ENCODE data around the gene PSMA2. TPM values are rescaled to one million over a fixed set of nuclear protein-coding genes. Genes with fewer than 3 reads are reported as not detected.
A peak's percentile ranks its signal among the peaks of the same experiment; 100 is the strongest.

PSMA2 gene
- total RNA-seq, 2 experiments from 2014 or later = 131 to 154 TPM

DNA sequence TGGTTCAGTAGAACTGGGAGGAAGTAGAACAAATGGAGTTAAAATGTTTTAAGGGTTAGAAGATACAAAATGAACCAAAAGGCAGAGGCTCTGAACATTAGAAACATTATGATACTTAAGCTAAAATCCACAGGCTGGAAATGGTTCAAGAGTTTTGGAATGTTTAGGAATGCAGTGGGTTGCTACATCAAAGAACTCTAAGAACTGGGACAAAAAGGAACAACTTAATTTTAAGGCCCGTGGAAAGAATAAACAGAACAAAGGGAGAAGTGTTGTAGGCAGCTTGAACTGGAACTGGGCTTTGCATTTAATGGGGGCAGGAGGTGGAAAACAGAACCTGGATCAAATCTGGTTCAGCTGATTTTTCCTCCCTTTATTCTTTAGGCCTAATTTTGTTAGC is 16.6 kb downstream of the PSMA2 start:
- H3K27me3 Mint-ChIP-seq (ENCODE audit: low read depth) = no peaks in the 10 kb centered on the region
- peaks cover 59% of the 10 kb centered on the region for H3K36me3 Mint-ChIP-seq (ENCODE audit: low read depth)
- CTCF ChIA-PET = interaction anchor here (0.6 to 2.3 kb wide), 3 partner anchors 14 to 26 kb away, joined by 3 to 8 read pairs (median 4); partner anchors contain the start of genes MRPL32 and PSMA2
- H3K9me3 Mint-ChIP-seq (ENCODE audit: insufficient read depth) = no peaks in the 10 kb centered on the region
- DNase-seq = no peak
- no peak for ATAC-seq
- no peak overlapping the region for H3K4me3 Mint-ChIP-seq
- H3K4me1 Mint-ChIP-seq (ENCODE audit: low read depth) = peaks cover 57% of the 10 kb centered on the region
- POLR2A ChIA-PET = interaction anchor here (4.0 kb wide), 1 partner anchor 17 kb away, joined by 20 read pairs; the partner anchor contains the start of genes MRPL32 and PSMA2
- peak overlapping the region; percentile 60 for H3K27ac Mint-ChIP-seq

DNA sequence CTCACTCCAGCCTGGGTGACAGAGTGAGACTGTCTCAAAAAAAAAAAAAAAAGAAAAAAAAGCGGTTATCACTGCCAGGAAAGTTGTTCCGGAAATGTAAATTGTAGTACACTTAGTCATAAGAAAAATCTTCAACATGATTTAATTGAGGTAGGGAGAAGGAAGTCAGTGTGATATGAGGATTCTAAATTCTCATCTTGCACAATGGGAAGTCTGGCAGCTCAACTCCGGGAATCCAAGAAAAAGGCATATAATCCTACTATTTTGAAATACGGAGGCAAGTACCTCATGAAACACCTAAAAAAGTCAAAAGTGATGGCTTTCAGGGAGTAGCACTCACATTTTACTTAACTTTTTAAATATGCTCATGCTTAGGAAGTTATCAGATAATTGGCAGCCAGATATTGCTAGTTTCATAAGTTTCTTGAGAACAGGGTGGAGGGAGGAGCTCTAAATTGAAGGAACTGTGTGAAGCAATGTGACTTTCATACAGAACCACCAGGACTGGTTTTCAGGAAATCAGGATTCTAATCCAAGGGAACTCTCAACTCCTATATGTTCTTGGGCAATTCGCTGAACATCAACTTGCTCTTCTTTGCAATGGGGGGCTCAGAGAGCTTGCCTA is 17.4 kb downstream of the PSMA2 start:
- POLR2A ChIA-PET = interaction anchor here (4.0 kb wide), 1 partner anchor 18 kb away, joined by 20 read pairs; the partner anchor contains the start of genes MRPL32 and PSMA2
- H3K27me3 Mint-ChIP-seq (ENCODE audit: low read depth) = no peaks in the 10 kb centered on the region
- peaks cover 59% of the 10 kb centered on the region for H3K36me3 Mint-ChIP-seq (ENCODE audit: low read depth)
- peaks cover 61% of the 10 kb centered on the region for H3K4me1 Mint-ChIP-seq (ENCODE audit: low read depth)
- DNase-seq (no peak), ATAC-seq (no peak)
- CTCF ChIA-PET = interaction anchor here (1.3 to 2.7 kb wide), 4 partner anchors 12 to 27 kb away, joined by 4 to 9 read pairs (median 8); partner anchors contain the start of genes MRPL32 and PSMA2
- peak overlapping the region; percentile 70 for H3K27ac Mint-ChIP-seq
- no peaks in the 10 kb centered on the region for H3K9me3 Mint-ChIP-seq (ENCODE audit: insufficient read depth)
- no peak overlapping the region for H3K4me3 Mint-ChIP-seq

- Mint-ChIP-seq H3K27me3 (ENCODE audit: low read depth) (no peaks in the 10 kb centered on the region), H3K4me3 (no peak overlapping the region), H3K27ac (peak overlapping the region; percentile 92), H3K4me1 (ENCODE audit: low read depth) (peaks cover 61% of the 10 kb centered on the region), H3K36me3 (ENCODE audit: low read depth) (peaks cover 57% of the 10 kb centered on the region), H3K9me3 (ENCODE audit: insufficient read depth) (no peaks in the 10 kb centered on the region)
- ATAC-seq (no peak), DNase-seq (no peak)
- CTCF ChIA-PET = interaction anchor here (1.3 to 2.7 kb wide), 3 partner anchors 13 to 27 kb away, joined by 4 to 9 read pairs (median 7); partner anchors contain the start of genes MRPL32 and PSMA2
- POLR2A ChIA-PET = interaction anchor here (0.6 to 4.0 kb wide), 3 partner anchors 10 to 796 kb away, joined by 3 to 20 read pairs (median 5); partner anchors contain the start of genes MRPL32 and PSMA2
Observed at GRCh38 chr7:42914009-42914408, 18.0 kb downstream of the PSMA2 start.

DNA sequence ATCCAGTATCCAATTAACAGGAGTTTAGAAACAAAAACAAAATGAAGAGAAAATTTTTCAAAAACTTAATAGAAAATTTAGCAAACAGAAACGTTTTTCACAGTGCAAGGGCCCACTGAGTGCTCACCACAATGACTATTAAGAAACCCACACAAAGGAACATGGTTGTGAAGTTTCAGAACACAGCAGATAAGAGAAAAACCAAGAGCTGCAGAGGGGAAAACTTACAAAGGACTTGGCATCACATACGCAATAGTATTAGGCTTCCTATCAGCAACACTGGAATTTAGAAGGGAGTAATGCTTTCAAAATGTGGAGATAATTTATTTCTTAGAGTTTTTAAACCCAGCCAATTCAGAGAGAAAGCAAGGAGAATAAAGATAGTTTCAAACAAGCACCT is 18.4 kb downstream of the PSMA2 start:
- Mint-ChIP-seq H3K27me3 (ENCODE audit: low read depth) (no peaks in the 10 kb centered on the region), H3K36me3 (ENCODE audit: low read depth) (peaks cover 57% of the 10 kb centered on the region), H3K4me1 (ENCODE audit: low read depth) (peaks cover 61% of the 10 kb centered on the region), H3K9me3 (ENCODE audit: insufficient read depth) (no peaks in the 10 kb centered on the region), H3K4me3 (peak overlapping the region; percentile 49), H3K27ac (peak overlapping the region; percentile 92)
- ATAC-seq (peak; percentile 22), DNase-seq (no peak)
- CTCF ChIA-PET = interaction anchor here (1.3 to 2.7 kb wide), 2 partner anchors 13 to 18 kb away, joined by 7 to 9 read pairs; partner anchors contain the start of genes MRPL32 and PSMA2
- POLR2A ChIA-PET = interaction anchor here (0.6 to 4.0 kb wide), 3 partner anchors 11 to 796 kb away, joined by 3 to 20 read pairs (median 5); partner anchors contain the start of genes MRPL32 and PSMA2

DNA sequence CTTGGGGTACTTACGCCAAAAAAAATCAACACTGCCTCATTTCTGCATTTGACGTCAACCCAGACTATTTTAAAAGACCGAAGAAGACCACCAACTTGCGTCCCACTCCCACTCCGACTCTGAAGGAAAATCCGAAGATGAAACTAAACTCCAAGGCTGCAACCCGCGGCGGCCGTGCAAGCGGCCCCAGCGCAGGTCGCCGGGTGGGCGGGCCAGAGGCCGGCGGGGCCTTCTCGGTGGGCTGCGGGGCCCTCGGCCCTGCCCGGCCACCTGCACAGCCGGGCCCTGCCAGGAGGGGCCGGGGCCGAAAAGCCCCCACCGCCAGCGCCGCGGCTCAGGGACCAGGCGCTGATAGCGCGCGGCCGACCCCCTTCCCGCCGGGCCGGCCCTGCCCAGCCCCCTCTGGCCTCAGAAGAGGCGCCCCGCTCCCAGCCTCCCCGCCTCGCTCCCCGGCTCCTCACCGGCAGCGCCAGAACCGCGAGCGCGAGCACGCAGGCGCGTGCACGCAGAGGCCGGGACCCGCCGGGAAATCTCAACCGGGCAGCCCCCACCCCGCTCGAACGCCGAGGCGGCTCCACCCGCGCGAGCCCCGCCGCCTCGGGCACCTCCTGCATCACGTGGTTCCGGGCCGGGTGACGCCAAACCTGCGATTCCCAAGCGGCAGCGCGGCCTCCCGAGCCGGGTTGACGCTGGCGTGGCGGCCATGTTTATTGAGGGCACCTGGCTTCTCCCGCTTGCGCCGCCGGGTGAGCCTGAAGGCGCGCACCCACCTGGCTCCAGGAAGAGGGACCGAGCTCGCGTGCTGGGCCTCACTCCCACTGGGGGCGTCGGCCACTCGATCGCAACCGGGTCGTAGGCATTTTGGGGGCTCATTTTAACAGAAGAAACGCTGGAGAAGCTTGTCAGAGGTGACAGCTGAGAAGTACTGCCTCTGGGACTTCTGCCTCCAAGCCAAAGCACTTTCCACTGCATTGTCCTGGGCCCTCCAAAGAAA is 20.2 kb downstream of the PSMA2 start, which contains the start of gene C7orf25:
C7orf25 (minus strand) TSS at position 617 of the 994 bp plus-strand sequence. CDS start 1,170 bp downstream, outside the sequence.
- Mint-ChIP-seq H3K4me3 (peak within 1 kb of the TSS; percentile 93), H3K27ac (peak within 1 kb of the TSS; percentile 92), H3K27me3 (ENCODE audit: low read depth) (no peaks in the 10 kb centered on the region), H3K36me3 (ENCODE audit: low read depth) (peaks cover 54% of the 10 kb centered on the region), H3K4me1 (ENCODE audit: low read depth) (peaks cover 66% of the 10 kb centered on the region), H3K9me3 (ENCODE audit: insufficient read depth) (no peaks in the 10 kb centered on the region)
- ChIA-PET CTCF (interaction anchor here (0.7 to 2.7 kb wide), 5 partner anchors 13 to 30 kb away, joined by 4 to 9 read pairs (median 5); partner anchors contain the start of genes MRPL32 and PSMA2), POLR2A (interaction anchor here (1.0 to 1.3 kb wide), 4 partner anchors 19 to 671 kb away, joined by 4 to 19 read pairs (median 7); partner anchors contain the start of genes MRPL32, PSMA2 and STK17A)
- peak; percentile 96 for ATAC-seq
- DNase-seq = peak; percentile 96

GRCh38 chr7:42910306-42910705 is 21.7 kb downstream of the PSMA2 start:
- POLR2A ChIA-PET = interaction anchor here (0.7 to 1.3 kb wide), 3 partner anchors 22 to 31 kb away, joined by 3 to 8 read pairs (median 4); partner anchors contain the start of genes MRPL32 and PSMA2
- Mint-ChIP-seq H3K4me1 (ENCODE audit: low read depth) (peaks cover 56% of the 10 kb centered on the region), H3K27me3 (ENCODE audit: low read depth) (no peaks in the 10 kb centered on the region), H3K27ac (no peak overlapping the region), H3K36me3 (ENCODE audit: low read depth) (peaks cover 41% of the 10 kb centered on the region), H3K9me3 (ENCODE audit: insufficient read depth) (no peaks in the 10 kb centered on the region), H3K4me3 (peak overlapping the region; percentile 24)
- ATAC-seq (no peak), DNase-seq (no peak)
- CTCF ChIA-PET = interaction anchor here (0.6 to 2.1 kb wide), 5 partner anchors 22 to 969 kb away, joined by 3 to 9 read pairs (median 4); partner anchors contain the start of genes MRPL32 and PSMA2

DNA sequence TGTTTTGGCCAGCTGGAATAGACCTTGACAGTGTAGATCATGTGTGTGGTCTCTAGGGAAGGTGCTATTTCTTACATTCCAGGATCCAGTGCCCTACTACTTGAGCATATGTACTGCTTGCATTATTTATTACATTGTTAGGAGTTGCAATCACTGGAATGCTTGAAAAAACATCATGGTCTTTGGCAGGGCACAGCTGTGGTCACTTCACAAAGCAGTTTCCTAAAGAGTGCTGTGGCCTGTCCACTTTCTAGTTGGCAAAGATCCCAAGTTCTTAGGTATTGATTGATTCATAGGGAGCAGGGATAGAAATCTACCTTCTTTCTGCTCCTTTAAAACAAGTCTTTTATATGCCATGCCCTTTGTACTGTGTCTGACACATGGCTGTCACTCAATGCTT is 24.7 kb downstream of the PSMA2 start:
- ChIA-PET CTCF (interaction anchor here (0.7 kb wide), 1 partner anchor 17 kb away, joined by 3 read pairs; no protein-coding TSS in a partner anchor), POLR2A (interaction anchor here (1.2 to 1.9 kb wide), 2 partner anchors 25 kb away, joined by 4 to 6 read pairs; partner anchors contain the start of genes MRPL32 and PSMA2)
- peaks cover 27% of the 10 kb centered on the region for H3K4me1 Mint-ChIP-seq (ENCODE audit: low read depth)
- DNase-seq = no peak
- H3K36me3 Mint-ChIP-seq (ENCODE audit: low read depth) = peaks cover 31% of the 10 kb centered on the region
- no peak overlapping the region for H3K4me3 Mint-ChIP-seq
- no peaks in the 10 kb centered on the region for H3K9me3 Mint-ChIP-seq (ENCODE audit: insufficient read depth)
- no peak overlapping the region for H3K27ac Mint-ChIP-seq
- H3K27me3 Mint-ChIP-seq (ENCODE audit: low read depth) = no peaks in the 10 kb centered on the region
- ATAC-seq = no peak

DNA sequence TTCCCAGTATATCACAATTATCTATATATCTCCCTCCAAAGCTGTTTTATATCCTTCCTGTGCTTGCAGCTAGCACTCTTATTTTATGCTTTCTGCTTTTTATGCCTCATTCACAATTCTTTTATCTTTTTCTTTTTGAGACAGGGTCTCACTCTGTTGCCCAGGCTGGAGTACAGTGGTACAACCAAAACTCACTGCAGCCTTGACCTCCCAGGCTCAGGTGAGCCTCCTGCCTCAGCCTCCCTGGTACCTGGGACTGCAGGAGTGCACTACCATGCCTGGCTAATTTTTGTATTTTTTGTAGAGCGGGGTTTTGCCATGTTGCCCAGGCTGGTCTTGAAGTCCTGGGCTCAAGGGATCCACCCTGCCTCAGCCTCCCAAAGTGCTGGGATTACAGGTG is 25.8 kb downstream of the PSMA2 start:
- DNase-seq = no peak
- peaks cover 29% of the 10 kb centered on the region for H3K36me3 Mint-ChIP-seq (ENCODE audit: low read depth)
- H3K4me1 Mint-ChIP-seq (ENCODE audit: low read depth) = peaks cover 21% of the 10 kb centered on the region
- no peak overlapping the region for H3K4me3 Mint-ChIP-seq
- POLR2A ChIA-PET = interaction anchor here (1.2 kb wide), 1 partner anchor 26 kb away, joined by 4 read pairs; the partner anchor contains the start of genes MRPL32 and PSMA2
- H3K27ac Mint-ChIP-seq = no peak overlapping the region
- ATAC-seq = no peak
- CTCF ChIA-PET = interaction anchor here (1.0 to 1.4 kb wide), 3 partner anchors 35 to 966 kb away, joined by 3 to 4 read pairs (median 3); no protein-coding TSS in a partner anchor
- peaks cover 7% of the 10 kb centered on the region for H3K27me3 Mint-ChIP-seq (ENCODE audit: low read depth)
- no peaks in the 10 kb centered on the region for H3K9me3 Mint-ChIP-seq (ENCODE audit: insufficient read depth)

- ChIA-PET POLR2A (no interaction called here), CTCF (no interaction called here)
- Mint-ChIP-seq H3K4me3 (no peak overlapping the region), H3K36me3 (ENCODE audit: low read depth) (no peaks in the 10 kb centered on the region), H3K27me3 (ENCODE audit: low read depth) (peaks cover 12% of the 10 kb centered on the region), H3K9me3 (ENCODE audit: insufficient read depth) (no peaks in the 10 kb centered on the region), H3K27ac (no peak overlapping the region), H3K4me1 (ENCODE audit: low read depth) (no peaks in the 10 kb centered on the region)
- DNase-seq (no peak), ATAC-seq (no peak)
Observed at GRCh38 chr7:42902331-42902730, 29.6 kb downstream of the PSMA2 start.

DNA sequence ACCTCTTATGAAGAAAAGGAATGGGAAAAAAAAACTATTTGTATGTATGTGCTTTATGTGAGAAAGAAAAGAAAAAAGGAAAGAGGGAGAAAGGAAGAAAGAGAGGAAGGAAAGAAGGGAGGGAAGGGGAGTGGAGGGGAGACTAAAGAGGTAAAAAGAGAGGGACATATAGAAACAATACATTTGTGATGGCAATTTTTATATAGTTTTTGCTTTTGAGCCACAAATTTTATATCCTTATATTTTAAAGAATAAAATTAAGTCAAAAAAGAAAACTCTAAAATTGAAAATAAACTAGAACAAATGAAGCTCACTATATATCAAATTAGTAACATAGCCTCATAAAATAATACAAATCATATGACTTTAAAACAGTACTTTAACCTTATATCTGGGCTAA is 31.1 kb downstream of the PSMA2 start:
- Mint-ChIP-seq H3K27ac (no peak overlapping the region), H3K4me1 (ENCODE audit: low read depth) (no peaks in the 10 kb centered on the region), H3K4me3 (no peak overlapping the region), H3K27me3 (ENCODE audit: low read depth) (peaks cover 19% of the 10 kb centered on the region), H3K36me3 (ENCODE audit: low read depth) (no peaks in the 10 kb centered on the region), H3K9me3 (ENCODE audit: insufficient read depth) (no peaks in the 10 kb centered on the region)
- POLR2A ChIA-PET = interaction anchor here (0.6 kb wide), 1 partner anchor 1167 kb away, joined by 3 read pairs; no protein-coding TSS in a partner anchor
- DNase-seq (no peak), ATAC-seq (no peak)
- CTCF ChIA-PET = no interaction called here
